Measurements from ENCODE around the gene SLC9A3. TPM values are rescaled to one million over a fixed set of nuclear protein-coding genes. Genes with fewer than 3 reads are reported as not detected.

The SLC9A3 gene
- polyA plus RNA-seq, 1 donor = 2.8 TPM

DNA sequence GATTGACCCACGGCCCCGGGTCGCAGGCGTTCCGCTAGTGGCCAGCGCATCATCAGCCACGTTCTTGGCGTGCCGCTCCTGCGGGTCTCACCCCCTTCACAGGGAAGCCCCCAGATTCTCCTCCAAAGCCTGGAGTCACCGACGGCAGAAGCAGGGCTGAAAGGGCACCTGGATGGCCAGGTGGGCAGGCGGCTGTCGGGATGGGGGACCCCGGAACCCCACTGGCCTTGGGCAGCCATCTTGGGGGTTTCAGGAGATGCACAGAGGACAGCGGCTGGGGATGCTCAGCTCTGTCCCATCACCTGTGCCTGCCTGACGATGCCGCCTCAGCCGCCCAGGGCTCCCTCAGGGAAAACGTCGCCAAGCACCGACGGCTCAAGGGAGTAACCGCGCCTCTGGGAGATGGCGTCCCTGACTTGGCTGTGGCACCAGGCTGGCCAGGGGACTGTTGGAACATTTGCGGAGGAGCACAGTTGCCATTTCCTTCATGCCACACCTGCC is 14.1 kb upstream of the SLC9A3 start:
- DNase-seq = no peak

DNA sequence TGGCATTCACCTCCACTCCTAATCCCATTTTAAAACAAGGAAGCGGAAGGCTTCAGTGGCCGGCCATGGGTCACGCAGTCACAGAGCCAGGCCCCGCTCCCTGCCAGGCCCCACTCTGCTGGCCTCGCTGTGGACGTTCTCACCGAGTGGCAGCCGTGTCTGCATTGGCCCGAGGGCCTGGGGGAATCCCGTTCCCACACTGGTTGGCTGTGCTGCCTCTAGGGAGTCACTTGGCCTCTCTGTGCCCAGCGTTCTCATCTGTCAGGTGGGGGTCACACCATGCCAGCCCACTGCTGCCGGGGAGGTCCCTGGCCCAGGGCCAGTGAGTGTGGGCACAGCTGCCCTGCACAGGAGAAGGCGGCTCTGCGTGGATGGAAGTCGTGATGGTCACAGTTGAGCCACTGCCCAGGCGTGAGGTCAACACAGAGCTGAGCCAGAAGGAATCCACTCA is 13.4 kb upstream of the SLC9A3 start:
- no peak for DNase-seq

DNA sequence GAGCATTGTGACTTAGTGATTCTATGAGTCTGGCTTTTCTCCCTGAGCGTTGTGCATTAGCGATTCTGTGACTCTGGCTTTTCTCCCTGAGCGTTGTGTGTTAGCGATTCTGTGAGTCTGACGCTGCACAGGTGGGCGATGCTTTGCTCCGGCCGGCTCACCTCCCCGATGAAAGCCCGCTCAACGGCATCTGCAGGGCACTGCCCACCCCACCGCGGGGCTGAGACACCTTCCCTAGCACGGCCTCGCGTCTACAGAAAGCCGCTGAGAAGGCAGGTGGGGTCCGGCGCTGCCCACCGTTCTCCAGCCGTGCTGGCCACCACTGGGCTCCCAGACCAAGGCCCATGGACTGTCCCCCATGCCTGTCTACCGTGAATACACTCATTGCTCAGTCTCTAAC is 12.8 kb upstream of the SLC9A3 start:
- DNase-seq = no peak

DNA sequence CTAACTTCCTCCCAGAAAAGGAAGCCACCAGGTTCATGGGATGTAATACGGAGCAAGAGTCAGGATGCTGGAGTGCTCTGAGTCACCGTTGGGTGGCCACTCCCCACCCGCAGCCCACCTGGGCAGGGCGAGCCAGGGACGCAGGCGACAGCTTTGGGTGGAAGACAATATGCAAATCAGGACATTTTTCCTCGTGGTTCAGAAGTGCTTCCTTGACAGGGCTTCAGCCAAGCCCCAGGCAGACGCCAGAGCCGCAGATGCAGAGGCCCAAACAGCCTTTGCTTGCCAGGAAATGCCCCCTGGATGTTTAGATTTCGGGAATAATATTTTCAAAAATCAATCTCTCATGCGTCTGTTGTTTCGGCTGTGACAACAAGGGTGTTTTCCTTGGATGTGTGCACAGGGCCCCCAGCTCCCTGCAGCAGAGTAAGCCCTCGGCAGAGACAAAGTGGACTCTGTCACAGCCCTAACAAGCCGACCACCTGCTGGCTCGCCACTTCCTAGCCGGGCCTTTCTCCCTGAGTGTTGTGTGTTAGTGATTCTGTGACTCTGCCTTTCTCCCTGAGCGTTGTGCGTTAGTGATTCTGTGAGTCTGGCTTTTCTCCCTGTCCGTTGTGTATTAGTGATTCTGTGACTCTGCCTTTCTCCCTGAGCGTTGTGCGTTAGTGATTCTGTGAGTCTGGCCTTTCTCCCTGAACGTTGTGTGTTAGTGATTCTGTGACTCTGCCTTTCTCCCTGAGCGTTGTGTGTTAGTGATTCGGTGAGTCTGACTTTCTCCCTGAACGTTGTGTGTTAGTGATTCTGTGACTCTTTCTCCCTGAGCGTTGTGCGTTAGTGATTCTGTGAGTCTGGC is 11.8 kb upstream of the SLC9A3 start:
- no peak for DNase-seq

DNA sequence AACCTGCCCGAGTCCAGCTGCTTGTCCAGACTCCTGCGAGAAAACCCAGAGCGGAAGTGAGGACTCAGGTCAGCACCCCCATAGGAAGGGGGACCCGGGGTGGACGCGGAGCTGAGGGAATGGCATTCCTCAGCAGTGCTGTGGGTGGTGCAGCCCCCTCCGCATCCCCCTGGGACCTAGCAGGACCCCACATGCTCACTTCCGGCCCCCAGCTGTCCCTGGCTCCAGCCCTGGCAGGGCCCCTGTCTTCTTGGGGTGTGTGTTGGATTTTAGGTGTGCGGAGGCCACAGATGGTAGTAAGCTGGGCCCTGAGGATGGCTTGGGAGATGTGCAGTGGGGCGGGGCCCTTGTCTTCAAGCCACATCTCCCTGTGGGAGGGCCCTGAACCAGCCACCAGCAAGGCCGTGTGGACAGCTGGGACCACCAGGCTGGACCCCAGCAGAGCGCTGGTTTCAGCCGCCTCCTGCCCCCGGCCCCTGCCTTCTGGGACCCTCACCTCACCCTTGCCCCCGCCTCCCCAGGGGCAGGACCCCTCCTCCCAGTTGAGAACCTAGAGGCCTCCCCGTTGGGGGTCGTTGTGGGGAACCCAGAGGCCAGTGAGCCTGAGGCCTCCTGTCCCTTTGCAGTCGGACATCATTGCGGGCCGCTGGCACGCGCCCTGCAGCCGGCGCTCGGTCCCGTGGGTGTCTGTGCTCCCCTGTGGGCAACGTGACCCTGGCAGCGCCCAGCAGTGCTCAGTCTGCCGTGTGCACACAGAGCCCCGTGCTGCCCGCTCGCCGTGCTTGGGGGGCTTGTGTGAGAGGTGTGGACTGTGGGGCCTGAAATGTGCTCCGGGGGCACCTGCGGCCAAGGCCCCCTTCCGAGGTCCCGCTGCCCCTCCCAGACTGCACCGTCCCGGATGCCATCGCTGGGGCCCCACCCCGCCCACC is 10.8 kb upstream of the SLC9A3 start:
- no peak for DNase-seq

DNA sequence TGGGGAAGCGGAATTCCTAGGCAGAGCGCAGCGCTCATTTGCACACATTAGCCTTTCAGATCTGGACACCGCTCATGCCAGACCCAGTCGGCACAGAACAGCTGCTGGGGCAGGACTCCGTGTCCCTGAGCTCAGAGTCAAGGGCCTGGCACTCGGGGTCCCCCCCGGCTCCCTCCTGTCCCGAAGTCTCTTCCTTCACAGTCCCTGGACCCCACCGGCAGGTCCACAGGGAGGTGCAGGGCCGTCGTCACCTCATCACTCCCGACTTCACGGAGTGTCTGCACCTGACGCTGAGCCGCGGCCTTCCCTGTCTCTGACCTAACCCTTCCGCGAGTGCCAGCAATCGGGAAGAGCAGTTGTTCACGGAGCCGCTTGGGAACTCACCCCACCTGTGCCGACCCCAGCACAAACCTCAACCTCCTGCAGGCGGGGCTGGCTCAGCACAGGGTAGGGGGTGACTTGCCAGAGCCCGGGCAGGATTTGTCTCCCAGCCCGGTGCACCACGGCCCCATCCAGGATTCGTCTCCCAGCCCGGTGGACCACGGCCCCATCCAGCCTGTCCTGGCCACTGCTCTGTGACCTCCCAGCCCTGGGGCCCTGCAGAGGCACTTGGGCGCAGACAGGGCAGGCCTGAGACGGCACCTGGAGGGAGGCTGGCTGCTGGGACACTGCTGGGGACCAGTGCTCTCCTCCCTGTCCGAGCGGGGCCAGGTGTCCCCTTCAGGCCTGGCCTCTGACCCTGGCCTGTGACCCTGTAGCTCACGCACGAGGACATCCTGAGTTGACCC is 9.9 kb upstream of the SLC9A3 start:
- DNase-seq = no peak

DNA sequence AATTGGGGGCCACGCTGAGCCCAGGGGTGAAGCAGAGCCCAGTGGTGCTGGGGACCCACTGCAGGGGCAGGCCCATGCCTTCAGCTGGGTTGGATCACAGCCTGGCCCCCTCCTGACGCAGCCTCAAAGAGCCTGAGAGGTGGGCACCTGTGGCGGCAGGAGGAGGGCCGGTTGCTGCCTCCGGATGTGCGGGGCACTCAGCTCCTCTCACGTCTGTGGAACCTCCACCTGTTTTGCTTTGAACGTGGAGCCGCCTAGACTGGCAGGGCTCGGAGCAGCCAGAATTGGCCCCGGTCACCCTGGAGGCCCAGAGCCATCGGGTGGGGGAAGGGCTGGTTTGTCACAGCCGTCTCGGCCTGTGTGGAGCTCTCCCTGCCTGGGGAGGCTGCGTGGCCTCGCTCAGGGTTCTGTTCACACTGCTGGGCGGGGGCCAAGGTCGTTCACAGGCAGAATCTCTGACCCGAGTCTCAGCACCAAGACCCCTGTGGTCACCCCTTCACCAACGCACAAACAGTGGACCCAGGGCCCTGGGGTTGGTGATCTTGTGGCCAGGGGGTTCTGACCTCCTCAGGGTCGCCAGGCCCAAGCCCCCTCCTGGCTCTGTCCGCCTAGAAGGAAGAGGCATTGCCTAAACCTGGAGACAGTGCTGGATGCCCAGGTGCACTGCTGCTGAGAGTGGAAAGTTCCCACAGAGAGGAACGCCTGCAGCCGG is 9.2 kb upstream of the SLC9A3 start:
- DNase-seq = no peak

DNA sequence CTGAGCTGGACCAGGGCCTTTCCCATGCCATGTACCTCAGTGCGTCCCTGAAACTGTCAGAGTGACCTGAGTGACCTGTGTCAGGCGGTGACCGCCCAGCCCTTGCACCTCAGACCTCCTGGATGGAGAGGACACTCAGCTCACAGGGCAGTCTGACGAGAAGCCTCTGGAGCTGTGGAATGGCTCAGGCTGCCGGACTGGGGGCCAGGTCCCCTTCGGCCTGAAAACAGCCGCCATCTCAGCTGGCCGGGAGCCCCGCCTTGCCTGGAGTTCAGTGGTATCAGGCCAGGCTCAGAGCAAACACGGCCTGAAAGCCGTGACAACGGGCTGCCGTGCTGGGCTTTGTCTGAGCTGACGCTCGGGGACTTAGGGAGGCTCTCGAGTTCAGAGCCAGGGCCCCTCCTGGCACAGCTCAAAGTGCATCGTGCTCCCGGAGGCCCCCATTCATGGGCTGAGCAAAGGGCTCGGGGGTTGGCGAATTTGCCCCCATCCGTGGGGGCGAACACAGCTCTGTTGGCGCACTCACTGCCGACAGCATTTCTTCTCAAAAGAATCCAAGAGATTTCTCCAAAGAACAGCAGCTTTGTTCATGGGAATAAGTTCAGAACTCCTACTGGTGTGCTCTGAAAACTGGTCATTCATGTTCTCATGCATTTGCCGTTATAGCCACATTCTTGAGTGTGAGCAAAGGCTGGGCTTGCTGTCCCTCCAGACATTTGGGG is 8.4 kb upstream of the SLC9A3 start:
- no peak for DNase-seq

DNA sequence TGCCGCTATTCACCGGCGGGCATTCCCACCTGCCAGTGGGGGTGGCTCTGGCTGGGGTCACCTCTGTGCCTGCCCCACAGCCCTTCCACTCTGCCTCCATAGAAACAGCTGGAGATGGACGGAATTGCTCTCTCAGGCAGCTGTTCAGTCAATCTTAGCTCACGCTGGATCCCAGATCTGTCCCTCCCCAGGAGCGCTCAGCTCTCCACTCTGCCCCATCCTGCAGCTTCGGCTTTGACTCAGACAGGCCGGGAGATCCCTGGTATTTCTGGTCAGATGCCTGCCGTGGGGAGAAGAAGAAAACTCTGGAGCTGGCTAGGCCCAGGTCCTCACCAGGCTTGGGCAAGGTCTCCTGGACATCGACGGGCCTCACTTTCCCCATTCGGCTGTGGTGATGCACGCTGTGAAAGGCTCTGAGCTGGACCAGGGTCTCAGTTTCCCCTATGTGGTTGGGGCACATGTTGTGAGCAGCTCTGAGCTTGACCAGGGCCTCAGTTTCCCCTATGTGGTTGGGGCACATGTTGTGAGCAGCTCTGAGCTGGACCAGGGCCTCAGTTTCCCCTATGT is 7.6 kb upstream of the SLC9A3 start:
- no peak for DNase-seq

DNA sequence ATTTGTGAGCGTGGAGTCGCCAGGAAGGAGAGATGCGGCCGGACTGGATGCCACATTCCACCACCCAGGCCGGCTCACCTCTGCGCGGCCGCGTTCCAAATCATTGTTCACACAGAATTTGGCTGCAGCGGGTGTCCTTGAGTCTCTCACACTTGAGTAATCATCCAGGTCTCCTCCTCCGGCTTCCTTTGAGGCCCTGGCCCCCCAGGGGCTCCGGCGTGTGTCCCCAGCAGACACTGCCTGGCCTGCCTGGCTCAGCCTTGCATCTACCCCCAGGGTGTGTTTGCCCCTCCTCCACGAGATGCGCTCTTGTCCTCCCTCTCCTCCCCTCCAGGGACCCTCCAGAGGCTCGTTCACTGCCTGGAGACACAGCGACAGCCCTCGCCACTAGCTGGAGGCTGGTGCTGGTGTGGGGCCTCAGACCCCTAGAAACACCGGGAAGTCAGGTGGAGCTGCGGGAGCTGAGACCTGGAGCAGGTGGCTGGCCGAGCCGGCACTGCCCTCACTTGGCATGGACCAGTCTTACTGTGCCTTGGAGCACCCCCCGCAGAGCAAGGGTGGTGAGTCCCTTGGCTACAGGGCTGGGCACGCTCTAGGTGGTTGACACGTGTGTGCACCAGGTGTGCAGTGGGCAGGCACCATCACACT is 7.0 kb upstream of the SLC9A3 start:
- no peak for DNase-seq

DNA sequence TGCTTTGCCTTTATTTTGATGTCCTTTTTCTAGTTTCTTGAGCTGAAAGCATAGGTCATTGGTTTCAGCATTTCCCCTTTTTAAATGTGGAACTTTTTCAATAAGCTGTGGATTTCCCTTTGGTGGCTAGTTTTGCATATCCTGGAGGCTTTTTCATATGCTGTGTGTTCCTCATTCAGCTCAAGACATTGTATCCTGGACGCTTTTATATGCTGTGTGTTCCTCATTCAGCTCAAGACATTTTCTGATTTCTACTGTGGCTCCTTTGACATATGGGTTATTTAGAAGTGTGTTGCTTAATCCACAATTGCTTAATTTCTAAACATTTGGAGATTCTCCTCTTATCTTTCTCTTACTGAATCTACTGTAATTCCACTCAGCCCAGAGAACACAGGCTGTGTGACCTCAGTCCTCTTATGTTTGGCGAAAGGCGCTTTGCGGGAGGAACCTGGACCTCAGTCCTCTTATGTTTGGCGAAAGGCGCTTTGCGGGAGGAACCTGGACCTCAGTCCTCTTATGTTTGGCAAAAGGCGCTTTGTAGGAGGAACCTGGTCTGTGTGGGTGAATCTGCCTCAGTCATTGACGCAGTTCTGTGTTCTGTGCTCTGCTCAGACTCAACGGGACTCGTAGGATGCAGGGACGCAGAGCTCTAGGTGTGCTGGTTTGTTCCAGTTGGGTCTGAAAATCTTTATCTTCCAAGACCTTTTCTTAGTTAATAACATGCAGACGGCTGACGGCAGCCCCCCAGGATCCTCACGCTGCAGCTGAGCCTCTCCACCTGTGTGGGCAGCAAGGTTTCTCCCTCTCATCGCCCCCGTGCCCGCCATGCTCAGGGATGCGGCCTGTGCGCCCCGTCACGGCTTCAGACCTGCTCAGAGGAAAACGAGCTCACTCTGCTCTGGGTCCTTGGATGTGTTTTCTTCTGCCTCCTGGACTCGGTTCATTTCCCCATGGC is 6.0 kb upstream of the SLC9A3 start:
- DNase-seq = no peak

DNA sequence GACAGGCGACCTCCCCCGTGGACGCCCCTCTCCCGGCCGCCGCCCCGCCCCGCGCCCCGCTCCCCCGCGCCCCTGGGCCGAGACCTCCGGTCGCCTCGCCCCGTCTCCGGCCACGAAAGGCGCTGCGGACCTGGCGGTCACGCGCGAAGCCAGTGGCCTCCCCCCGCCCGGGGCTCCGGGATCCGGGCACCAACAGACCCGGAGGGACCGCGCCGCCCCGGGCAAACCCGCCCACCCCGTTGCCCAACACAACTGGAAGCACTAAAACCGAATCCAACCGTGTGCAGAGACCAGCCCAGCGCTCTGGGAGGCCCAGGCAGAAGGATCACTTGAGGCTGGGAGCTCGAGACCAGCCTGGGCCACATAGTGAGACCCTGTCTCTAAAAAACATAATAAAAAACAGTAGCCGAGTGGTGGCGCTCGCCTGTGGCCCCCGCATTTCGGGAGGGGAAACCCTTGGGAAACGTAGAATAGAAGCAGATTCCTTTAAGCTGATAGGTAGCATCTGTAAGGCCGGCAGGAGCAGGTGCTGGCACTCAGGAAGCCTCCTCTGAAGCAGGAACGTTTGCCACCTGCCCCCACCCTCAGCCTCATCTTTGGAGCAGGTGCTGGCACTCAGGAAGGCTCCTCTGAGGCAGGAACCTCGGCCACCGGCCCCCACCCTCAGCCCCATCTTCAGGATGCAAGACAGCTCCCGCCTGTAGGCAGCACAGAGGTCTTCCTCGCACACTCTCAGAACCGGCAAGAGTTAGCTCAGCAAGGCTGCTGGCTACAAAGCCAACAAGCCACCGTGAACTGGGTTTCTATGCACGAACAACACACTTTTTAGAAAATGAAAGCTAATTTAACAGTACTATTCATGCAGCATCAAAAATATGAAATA is 4.6 kb upstream of the SLC9A3 start:
- no peak for DNase-seq

DNA sequence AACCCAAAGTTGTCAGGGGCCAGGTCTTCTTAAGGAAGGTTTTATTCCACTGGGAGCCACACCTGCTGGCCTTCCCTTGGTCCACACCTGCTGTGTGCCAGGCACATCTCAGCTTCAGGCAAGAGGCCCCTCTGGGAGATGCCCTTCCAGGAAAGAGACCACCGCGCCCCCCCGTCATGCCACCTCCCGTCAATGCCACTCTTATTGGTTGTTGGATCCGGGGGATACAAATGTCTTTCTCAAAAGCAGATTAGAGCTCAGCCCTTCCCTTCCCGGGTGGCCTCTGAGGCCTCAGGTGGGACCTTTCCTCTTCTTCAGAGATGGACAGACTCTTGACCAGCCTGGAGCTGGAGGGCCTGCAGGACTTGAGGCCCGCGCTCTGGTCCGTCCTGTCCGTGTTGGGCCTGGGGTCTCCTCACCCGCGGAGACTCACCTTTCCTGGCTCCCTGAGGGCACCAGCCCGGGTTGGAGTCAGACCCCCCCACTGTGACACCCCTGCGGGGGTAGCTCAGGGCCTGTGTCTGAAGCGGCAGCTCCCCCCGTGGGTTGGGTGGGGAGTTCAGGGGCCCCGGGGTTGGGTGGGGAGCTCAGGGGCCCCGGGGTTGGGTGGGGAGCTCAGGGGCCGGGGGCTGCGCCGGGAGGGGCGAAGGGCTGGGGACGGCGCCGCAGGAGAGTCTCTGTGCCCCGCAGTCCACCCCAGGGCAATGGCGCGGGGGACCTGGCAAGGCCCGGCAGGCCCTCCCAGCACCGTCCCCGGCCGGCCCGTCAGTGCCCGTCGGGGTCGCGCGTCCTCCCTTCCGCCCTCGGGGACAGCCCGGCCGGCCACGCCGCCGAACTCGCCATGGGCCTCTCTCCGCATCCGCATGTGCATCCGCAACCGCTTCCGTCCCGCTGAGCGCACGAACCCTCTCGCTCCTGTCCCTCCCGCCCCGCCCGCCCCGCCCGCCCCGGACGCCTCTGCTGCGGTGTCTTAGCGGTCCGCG is 3.7 kb upstream of the SLC9A3 start:
- DNase-seq = no peak

DNA sequence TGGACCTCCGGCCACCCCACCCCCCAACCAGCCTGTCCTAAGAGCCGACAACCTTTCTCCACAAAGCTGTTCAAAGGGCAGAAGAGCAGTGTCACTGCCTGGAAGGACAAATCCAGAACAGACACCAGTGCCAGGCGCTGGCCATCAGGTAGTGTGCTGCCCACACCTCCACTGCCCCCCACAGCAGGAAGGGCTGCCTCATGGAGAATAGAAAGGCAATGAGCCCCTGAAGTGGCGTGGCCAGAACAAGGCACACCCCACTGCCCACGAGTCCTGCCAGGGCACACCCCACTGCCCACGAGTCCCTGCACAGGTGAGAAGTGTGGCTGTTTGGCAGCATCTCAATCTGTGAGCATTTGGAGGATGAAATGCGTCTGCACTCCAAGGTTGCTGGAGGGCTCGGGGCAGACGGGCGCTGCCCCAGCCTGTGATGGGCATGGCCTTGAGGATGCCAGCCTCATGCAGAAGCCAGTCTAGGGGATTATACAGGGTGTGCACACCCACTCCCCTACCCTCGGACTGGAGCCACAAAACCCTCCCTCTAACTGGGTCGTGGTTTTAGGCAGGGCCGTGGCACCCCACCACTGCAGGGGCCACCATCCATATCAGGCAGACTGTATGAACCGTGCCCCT is 2.3 kb upstream of the SLC9A3 start:
- DNase-seq = no peak

DNA sequence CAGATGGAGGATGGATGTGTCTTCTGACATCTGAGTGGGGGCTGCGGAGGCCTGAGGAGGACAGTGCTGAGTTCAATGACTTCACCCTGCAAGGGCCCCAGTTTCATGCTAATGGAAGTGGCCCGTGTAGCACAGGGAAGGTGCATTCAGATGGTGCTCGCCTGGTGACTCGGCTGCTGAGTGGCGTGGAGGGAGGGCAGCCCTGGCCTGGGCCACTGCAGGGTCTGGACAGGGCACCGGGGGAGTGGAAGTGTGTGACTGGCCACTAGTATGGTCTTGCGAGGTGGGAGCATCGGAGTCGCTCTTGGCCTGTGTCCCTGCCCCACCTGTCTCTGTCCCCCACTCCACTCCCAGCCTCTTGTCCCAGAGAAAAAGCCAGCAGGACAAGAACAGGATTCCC is 1.7 kb upstream of the SLC9A3 start:
- DNase-seq = no peak

All from hindlimb muscle (tissue), 1 donor.